Panc1 (cell line): ENCODE data around the gene GPR162. TPM values are rescaled to one million over a fixed set of nuclear protein-coding genes. Genes with fewer than 3 reads are reported as not detected.

ENCODE experiments used
- ATAC-seq: fragments of 200-7000 bp; cut with Tn5 transposase; 2 replicates; pipeline ENCODE4 v1.9.1; 2020; ENCODE audit warnings: mild to moderate bottlenecking, moderate library complexity
- BruUV-seq: library from RNA; stranded (reverse); fragments of 400-500 nt; replicated peaks from 2 replicates; lab custom pipeline; 2021; lab: Mats Ljungman, UMichigan
- CTCF ChIA-PET: fragments of 300-600 bp; sonication (Branson Sonifier 250); formaldehyde crosslinking; loops from one replicate; lab custom pipeline; 2022; ENCODE audit warnings: antibody characterized with exemption; lab: Charles Lee
- POLR2A ChIA-PET: fragments of 300-600 bp; sonication (Branson Sonifier 250); formaldehyde crosslinking; loops from one replicate; lab custom pipeline; 2022; ENCODE audit warnings: antibody characterized with exemption; lab: Charles Lee
- DNase-seq: peaks from one replicate; pipeline ENCODE4 v3.0.0-alpha.2; 2010; ENCODE audit warnings: low read depth, low spot score
- H3K27ac ChIP-seq: 2 replicates; pipeline ENCODE4 v1.5.1; 2011; ENCODE audit warnings: mild to moderate bottlenecking, low read length, inconsistent platforms
- H3K27me3 ChIP-seq: fragments of 200-500 bp; sonication (Bioruptor generic); 2 replicates; pipeline ENCODE4 v1.6.0; 2014; ENCODE audit warnings: low read length, inconsistent platforms; ENCODE audit not compliant: control insufficient read depth, insufficient read depth
- H3K36me3 ChIP-seq: fragments of 200-500 bp; sonication (Bioruptor generic); 2 replicates; pipeline ENCODE4 v1.5.1; 2014; ENCODE audit warnings: inconsistent platforms, mild to moderate bottlenecking, low read length, moderate library complexity; ENCODE audit not compliant: control insufficient read depth, insufficient read depth
- H3K4me1 ChIP-seq: 2 replicates; pipeline ENCODE4 v1.5.1; 2011; ENCODE audit warnings: inconsistent platforms, mild to moderate bottlenecking, low read length, moderate library complexity; ENCODE audit not compliant: control insufficient read depth, insufficient read depth
- H3K4me3 ChIP-seq, 2 experiments: 2 replicates each; pipeline ENCODE4 v1.5.1; 2011 to 2012; ENCODE audit warnings: low read depth in 2 of 2, low read length in 2 of 2, mild to moderate bottlenecking in 2 of 2, inconsistent platforms in 1 of 2, moderate library complexity in 1 of 2
- H3K9me3 ChIP-seq: fragments of 200-500 bp; sonication (Bioruptor generic); 2 replicates; pipeline ENCODE4 v1.5.1; 2014; ENCODE audit warnings: low read depth, mild to moderate bottlenecking, inconsistent platforms, low read length, moderate library complexity; ENCODE audit not compliant: control insufficient read depth, insufficient read depth
- CTCF ChIP-seq: fragments of 450-650 bp; IDR thresholded peaks from 2 replicates; pipeline ENCODE4 v1.5.1; 2017; ENCODE audit warnings: mild to moderate bottlenecking
- POLR2AphosphoS5 ChIP-seq: IDR thresholded peaks from 2 replicates; pipeline ENCODE4 v1.6.1; 2012; ENCODE audit warnings: mild to moderate bottlenecking, low read depth, low read length, moderate library complexity
- REST ChIP-seq, 2 experiments: IDR thresholded peaks; 2 replicates each; pipeline ENCODE4 v1.6.1; 2011 to 2012; ENCODE audit warnings: low read depth in 2 of 2, control low read depth in 1 of 2, low read length in 1 of 2, mild to moderate bottlenecking in 1 of 2, moderate library complexity in 1 of 2; ENCODE audit not compliant: insufficient read depth in 1 of 2
- SIN3A ChIP-seq: IDR thresholded peaks from 2 replicates; pipeline ENCODE4 v1.6.1; 2012; ENCODE audit warnings: low read depth, mild to moderate bottlenecking, low read length, moderate library complexity, borderline replicate concordance; ENCODE audit not compliant: insufficient read depth
- TCF7L2 ChIP-seq: IDR thresholded peaks from 2 replicates; pipeline ENCODE4 v1.6.1; 2011; ENCODE audit warnings: mild to moderate bottlenecking, low read depth, low read length, inconsistent platforms
- in situ Hi-C: cut with HindIII; loops from 2 replicates; pipeline ENCODE4 v1.10.0; 2016; ENCODE audit warnings: low sequenced_read_pairs, low pct_unique_long_range_greater_than_20kb
- intact Hi-C: fragments of 100-400 bp; cut with micrococcal nuclease; formaldehyde crosslinking; loops from one replicate; pipeline ENCODE4 v1.10.0; 2022; ENCODE audit not compliant: unreplicated experiment
- total RNA-seq: library from RNA; stranded (reverse); gene quantifications from one replicate; pipeline ENCODE4 v1.2.1, GENCODE V29; 2021; ENCODE audit not compliant: unreplicated experiment

Gene GPR162
- total RNA-seq, 1 experiment from 2014 or later, result 1.3 TPM

- ATAC-seq (no peak), DNase-seq (no peak)
- in situ Hi-C loops (no loop called here), intact Hi-C loops (no loop called here)
- Histone ChIP-seq H3K4me3 (no peak overlapping the region), H3K27me3 (no peaks in the 10 kb centered on the region), H3K36me3 (peaks cover 4% of the 10 kb centered on the region), H3K4me1 (no peaks in the 10 kb centered on the region), H3K27ac (no peak overlapping the region), H3K9me3 (no peaks in the 10 kb centered on the region)
- POLR2A ChIA-PET, result no interaction called here
- TF ChIP-seq POLR2AphosphoS5 (no peak), CTCF (no peak), REST (IDR thresholded peaks at IDR 0.05; ENCODE audit: insufficient read depth in 1 of 2, low read depth in 2 of 2, low read length in 1 of 2) (no peak), TCF7L2 (no peak), SIN3A (no peak)
- no TSS peak for BruUV-seq
- CTCF ChIA-PET, result interaction anchor here (0.6 kb wide), 1 partner anchor 58 kb away, joined by 3 read pairs; no protein-coding TSS in a partner anchor
Observed at GRCh38 chr12:6860116-6860515, 38.5 kb downstream of the GPR162 start.

- no peak for ATAC-seq
- intact Hi-C loops, result no loop called here
- TF ChIP-seq SIN3A (no peak), REST (IDR thresholded peaks at IDR 0.05; ENCODE audit: insufficient read depth in 1 of 2, low read depth in 2 of 2, low read length in 1 of 2) (no peak), POLR2AphosphoS5 (no peak), CTCF (no peak), TCF7L2 (no peak)
Observed at GRCh38 chr12:6860942-6861341, 39.3 kb downstream of the GPR162 start.

More at GRCh38 chr12:6860942-6861341, 39.3 kb downstream of the GPR162 start:
- Histone ChIP-seq H3K4me1 (no peaks in the 10 kb centered on the region), H3K4me3 (no peak overlapping the region), H3K9me3 (no peaks in the 10 kb centered on the region), H3K36me3 (peaks cover 4% of the 10 kb centered on the region), H3K27ac (no peak overlapping the region), H3K27me3 (no peaks in the 10 kb centered on the region)
- CTCF ChIA-PET, result interaction anchor here (0.6 kb wide), 1 partner anchor 9 kb away, joined by 4 read pairs; no protein-coding TSS in a partner anchor
- DNase-seq, result no peak
- BruUV-seq, result no TSS peak
- POLR2A ChIA-PET, result no interaction called here
- in situ Hi-C loops, result no loop called here
